Duodenal mucosa (tissue), 2 donors: ENCODE data around the gene DROSHA.

Experiments
- H3K27ac ChIP-seq: one replicate; pipeline ENCODE4 v1.7.0; 2013; ENCODE audit warnings: low read depth, low read length
- H3K27me3 ChIP-seq, 2 donors: one replicate each; pipeline ENCODE4 v1.7.0; 2013; ENCODE audit warnings: low read length in 2 of 2, control low read depth in 1 of 2; ENCODE audit not compliant: insufficient read depth in 2 of 2, control insufficient read depth in 1 of 2
- H3K36me3 ChIP-seq, 2 donors: one replicate each; pipeline ENCODE4 v1.7.0; 2013; ENCODE audit warnings: low read length in 2 of 2, control low read depth in 1 of 2; ENCODE audit not compliant: insufficient read depth in 2 of 2, control insufficient read depth in 1 of 2
- H3K4me1 ChIP-seq, 2 donors: one replicate each; pipeline ENCODE4 v1.7.0; 2013; ENCODE audit warnings: low read length in 2 of 2, control low read depth in 1 of 2; ENCODE audit not compliant: insufficient read depth in 2 of 2, control insufficient read depth in 1 of 2
- H3K4me3 ChIP-seq, 2 donors: one replicate each; pipeline ENCODE4 v1.7.0; 2013; ENCODE audit warnings: low read length in 2 of 2, low read depth in 1 of 2
- H3K9ac ChIP-seq, 2 donors: one replicate each; pipeline ENCODE4 v1.7.0; 2013; ENCODE audit warnings: low read length in 2 of 2, low read depth in 1 of 2
- H3K9me3 ChIP-seq, 2 donors: one replicate each; pipeline ENCODE4 v1.7.0; 2013; ENCODE audit warnings: low read length in 2 of 2, control low read depth in 1 of 2; ENCODE audit not compliant: control insufficient read depth in 1 of 2

Gene DROSHA

GRCh38 chr5:31530541-31531265 is 1.2 kb downstream of the DROSHA start:
- Histone ChIP-seq H3K27ac (no peak overlapping the region), H3K9ac (peak overlapping the region; percentile 90 to 91), H3K27me3 (no peaks in the 10 kb centered on the region), H3K4me1 (peaks cover 13 to 23% of the 10 kb centered on the region in 2 donors), H3K9me3 (no peaks in the 10 kb centered on the region), H3K36me3 (peaks cover 28 to 47% of the 10 kb centered on the region in 2 donors), H3K4me3 (peak overlapping the region; percentile 98 to 100)

- peaks cover 44 to 50% of the 10 kb centered on the region in 2 donors for H3K36me3 ChIP-seq
- no peaks in the 10 kb centered on the region for H3K9me3 ChIP-seq
- H3K4me1 ChIP-seq = no peaks in the 10 kb centered on the region
- H3K4me3 ChIP-seq = no peak overlapping the region
- no peaks in the 10 kb centered on the region for H3K27me3 ChIP-seq
- H3K27ac ChIP-seq = no peak overlapping the region
- no peak overlapping the region for H3K9ac ChIP-seq
Observed at GRCh38 chr5:31523041-31523440, 8.9 kb downstream of the DROSHA start.

- no peak overlapping the region for H3K4me3 ChIP-seq
- H3K27me3 ChIP-seq = no peaks in the 10 kb centered on the region
- H3K9ac ChIP-seq = no peak overlapping the region
- H3K27ac ChIP-seq = no peak overlapping the region
- H3K9me3 ChIP-seq = no peaks in the 10 kb centered on the region
- no peaks in the 10 kb centered on the region for H3K4me1 ChIP-seq
- peaks cover 29 to 42% of the 10 kb centered on the region in 2 donors for H3K36me3 ChIP-seq
Observed at GRCh38 chr5:31516802-31517201, 15.1 kb downstream of the DROSHA start.

GRCh38 chr5:31511305-31511704 is 20.6 kb downstream of the DROSHA start:
- no peaks in the 10 kb centered on the region for H3K27me3 ChIP-seq
- no peak overlapping the region for H3K9ac ChIP-seq
- peaks cover 34 to 75% of the 10 kb centered on the region in 2 donors for H3K36me3 ChIP-seq
- no peak overlapping the region for H3K27ac ChIP-seq
- no peak overlapping the region for H3K4me3 ChIP-seq
- H3K9me3 ChIP-seq = no peaks in the 10 kb centered on the region
- H3K4me1 ChIP-seq = no peaks in the 10 kb centered on the region

GRCh38 chr5:31504529-31504928 is 27.4 kb downstream of the DROSHA start:
- Histone ChIP-seq H3K4me3 (no peak overlapping the region), H3K27ac (no peak overlapping the region), H3K36me3 (peaks cover 50 to 81% of the 10 kb centered on the region in 2 donors), H3K9ac (no peak overlapping the region), H3K27me3 (no peaks in the 10 kb centered on the region), H3K9me3 (no peaks in the 10 kb centered on the region), H3K4me1 (no peaks in the 10 kb centered on the region)

- H3K27me3 ChIP-seq = no peaks in the 10 kb centered on the region
- H3K4me3 ChIP-seq = no peak overlapping the region
- H3K9me3 ChIP-seq = no peaks in the 10 kb centered on the region
- no peak overlapping the region for H3K27ac ChIP-seq
- peaks cover 49 to 83% of the 10 kb centered on the region in 2 donors for H3K36me3 ChIP-seq
- no peaks in the 10 kb centered on the region for H3K4me1 ChIP-seq
- H3K9ac ChIP-seq = no peak overlapping the region
Observed at GRCh38 chr5:31502506-31502905, 29.4 kb downstream of the DROSHA start.

GRCh38 chr5:31500256-31500655 is 31.6 kb downstream of the DROSHA start:
- H3K36me3 ChIP-seq = peaks cover 65 to 94% of the 10 kb centered on the region in 2 donors
- no peak overlapping the region for H3K4me3 ChIP-seq
- no peak overlapping the region for H3K27ac ChIP-seq
- no peak overlapping the region for H3K9ac ChIP-seq
- no peaks in the 10 kb centered on the region for H3K4me1 ChIP-seq
- H3K9me3 ChIP-seq = no peaks in the 10 kb centered on the region
- no peaks in the 10 kb centered on the region for H3K27me3 ChIP-seq

- Histone ChIP-seq H3K27me3 (no peaks in the 10 kb centered on the region), H3K36me3 (peaks cover 52 to 86% of the 10 kb centered on the region in 2 donors), H3K4me1 (peaks cover 0 to 10% of the 10 kb centered on the region in 2 donors), H3K27ac (no peak overlapping the region), H3K9me3 (no peaks in the 10 kb centered on the region), H3K9ac (no peak overlapping the region), H3K4me3 (no peak overlapping the region)
Observed at GRCh38 chr5:31496891-31497290, 35.0 kb downstream of the DROSHA start.

GRCh38 chr5:31496301-31496700 is 35.6 kb downstream of the DROSHA start:
- Histone ChIP-seq H3K9ac (no peak overlapping the region), H3K27me3 (no peaks in the 10 kb centered on the region), H3K4me3 (no peak overlapping the region), H3K4me1 (peaks cover 0 to 10% of the 10 kb centered on the region in 2 donors), H3K9me3 (no peaks in the 10 kb centered on the region), H3K27ac (no peak overlapping the region), H3K36me3 (peaks cover 48 to 82% of the 10 kb centered on the region in 2 donors)

GRCh38 chr5:31495336-31495735 is 36.6 kb downstream of the DROSHA start:
- Histone ChIP-seq H3K9me3 (no peaks in the 10 kb centered on the region), H3K27ac (no peak overlapping the region), H3K4me1 (peaks cover 0 to 10% of the 10 kb centered on the region in 2 donors), H3K27me3 (no peaks in the 10 kb centered on the region), H3K36me3 (peaks cover 41 to 75% of the 10 kb centered on the region in 2 donors), H3K9ac (no peak overlapping the region), H3K4me3 (no peak overlapping the region)
